GM23338 (cell line): Measurements from ENCODE around the gene KIF5A. TPM values are rescaled to one million over a fixed set of nuclear protein-coding genes. Genes with fewer than 3 reads are reported as not detected.

Experiments
- ATAC-seq: fragments of 200-7000 bp; cut with Tn5 transposase; 3 replicates; pipeline ENCODE4 v1.9.1; 2020
- DNase-seq: peaks from one replicate; pipeline ENCODE4 v3.0.0-alpha.2; 2015; ENCODE audit warnings: low spot score
- H2AFZ ChIP-seq: fragments of 200-600 bp; sonication (generic); 2 replicates; pipeline ENCODE4 v1.8.0; 2016; ENCODE audit warnings: antibody characterized with exemption, mild to moderate bottlenecking, moderate library complexity
- H3F3A ChIP-seq: fragments of 200-600 bp; sonication (generic); replicated peaks from 2 replicates; pipeline ENCODE4 v1.8.0; 2017; ENCODE audit warnings: antibody characterized with exemption, mixed run types, low read depth
- H3K27ac ChIP-seq: fragments of 200-600 bp; sonication (generic); 2 replicates; pipeline ENCODE4 v1.6.1; 2016; ENCODE audit warnings: low read depth
- H3K27me3 ChIP-seq: fragments of 200-600 bp; sonication (generic); 2 replicates; pipeline ENCODE4 v1.8.0; 2016; ENCODE audit warnings: mild to moderate bottlenecking, mixed run types, moderate library complexity; ENCODE audit not compliant: insufficient read depth
- H3K36me3 ChIP-seq: fragments of 200-600 bp; sonication (generic); 2 replicates; pipeline ENCODE4 v1.8.0; 2016; ENCODE audit warnings: mild to moderate bottlenecking; ENCODE audit not compliant: insufficient read depth
- H3K4me1 ChIP-seq: fragments of 200-600 bp; sonication (generic); 2 replicates; pipeline ENCODE4 v1.8.0; 2016; ENCODE audit warnings: mild to moderate bottlenecking, moderate library complexity; ENCODE audit not compliant: insufficient read depth
- H3K4me2 ChIP-seq: fragments of 200-600 bp; sonication (generic); 2 replicates; pipeline ENCODE4 v1.7.1; 2017; ENCODE audit warnings: mixed run types
- H3K4me3 ChIP-seq: fragments of 200-600 bp; sonication (generic); 2 replicates; pipeline ENCODE4 v1.6.1; 2016; ENCODE audit warnings: mixed run types
- H3K79me2 ChIP-seq: fragments of 200-600 bp; sonication (generic); replicated peaks from 2 replicates; pipeline ENCODE4 v1.8.0; 2017; ENCODE audit warnings: mild to moderate bottlenecking; ENCODE audit not compliant: insufficient read depth
- H3K9me2 ChIP-seq: fragments of 200-600 bp; sonication (generic); 2 replicates; pipeline ENCODE4 v1.8.0; 2017; ENCODE audit not compliant: insufficient read depth
- H4K20me1 ChIP-seq: fragments of 200-600 bp; sonication (generic); replicated peaks from 2 replicates; pipeline ENCODE4 v1.8.0; 2017; ENCODE audit warnings: mild to moderate bottlenecking; ENCODE audit not compliant: insufficient read depth
- H3K27ac Mint-ChIP-seq: 2 replicates; pipeline ENCODE4 v1.8.0; 2020; ENCODE audit warnings: inconsistent platforms, mild to moderate bottlenecking, moderate library complexity, mixed read lengths
- H3K27me3 Mint-ChIP-seq: 3 replicates; pipeline ENCODE4 v1.8.0; 2022; ENCODE audit warnings: low read depth, mild to moderate bottlenecking, moderate library complexity, mixed read lengths, inconsistent platforms; ENCODE audit not compliant: insufficient read depth, poor library complexity
- H3K36me3 Mint-ChIP-seq: 3 replicates; pipeline ENCODE4 v1.8.0; 2021; ENCODE audit warnings: low read depth, mild to moderate bottlenecking, inconsistent platforms, moderate library complexity, mixed read lengths
- H3K4me1 Mint-ChIP-seq: 3 replicates; pipeline ENCODE4 v1.8.0; 2020; ENCODE audit warnings: mild to moderate bottlenecking, inconsistent platforms, mixed read lengths
- H3K4me3 Mint-ChIP-seq: 3 replicates; pipeline ENCODE4 v1.8.0; 2021; ENCODE audit warnings: moderate library complexity, mild to moderate bottlenecking, inconsistent platforms, mixed read lengths
- H3K9me3 Mint-ChIP-seq: 3 replicates; pipeline ENCODE4 v1.8.0; 2020; ENCODE audit warnings: moderate library complexity, mild to moderate bottlenecking, inconsistent platforms, mixed read lengths
- CTCF ChIP-seq, 2 experiments: fragments of 200-600 bp in 1 of 2; sonication (generic) in 1 of 2; conservative IDR thresholded peaks; 2 replicates each; pipeline versions ENCODE4 v1.5.1 to v1.6.1; 2016 to 2017; ENCODE audit warnings: antibody characterized with exemption in 2 of 2, low read depth in 2 of 2, mild to moderate bottlenecking in 2 of 2, moderate library complexity in 1 of 2
- ETS1 ChIP-seq: IDR thresholded peaks from 2 replicates; pipeline ENCODE4 v1.6.1; 2016; ENCODE audit warnings: antibody characterized with exemption
- EZH2 ChIP-seq: fragments of 200-600 bp; sonication (generic); IDR thresholded peaks from one replicate; pipeline ENCODE4 v1.8.0; 2017; ENCODE audit warnings: antibody characterized with exemption, mild to moderate bottlenecking, low read depth; ENCODE audit not compliant: unreplicated experiment
- EZH2phosphoT487 ChIP-seq: fragments of 200-600 bp; sonication (generic); IDR thresholded peaks from one replicate; pipeline ENCODE4 v1.8.1; 2018; ENCODE audit warnings: antibody characterized with exemption; ENCODE audit not compliant: unreplicated experiment
- JUNB ChIP-seq: IDR thresholded peaks from one replicate; pipeline ENCODE4 v1.6.1; 2016; ENCODE audit warnings: antibody characterized with exemption; ENCODE audit not compliant: unreplicated experiment
- NANOG ChIP-seq: IDR thresholded peaks from 2 replicates; pipeline ENCODE4 v1.6.1; 2016; ENCODE audit warnings: antibody characterized with exemption, borderline replicate concordance
- POLR2AphosphoS5 ChIP-seq: IDR thresholded peaks from 2 replicates; pipeline ENCODE4 v1.6.1; 2016; ENCODE audit warnings: antibody characterized with exemption, low read depth
- REST ChIP-seq: IDR thresholded peaks from one replicate; pipeline ENCODE4 v1.6.1; 2018; ENCODE audit warnings: antibody characterized with exemption; ENCODE audit not compliant: unreplicated experiment
- STAT1 ChIP-seq: IDR thresholded peaks from one replicate; pipeline ENCODE4 v1.6.1; 2016; ENCODE audit warnings: antibody characterized with exemption; ENCODE audit not compliant: unreplicated experiment
- ZNF114 ChIP-seq: fragments of 250-450 bp; sonication (Bioruptor Pico); IDR thresholded peaks from 2 replicates; pipeline ENCODE4 v1.5.0; 2020; ENCODE audit warnings: mild to moderate bottlenecking, moderate library complexity
- polyA plus RNA-seq: library from polyadenylated mRNA; unstranded; fragments of >200 nt; fragmentation: Nextera tagmentation; extraction: Ambion mirVana; gene quantifications from 2 replicates; pipeline ENCODE4 v1.2.1, GENCODE V29; 2016
- total RNA-seq: library from RNA; depleted of rRNA; stranded (reverse); fragments of >200 nt; shearing (Covaris generic); gene quantifications from 2 replicates; pipeline ENCODE4 v1.2.3, GENCODE V29; 2014

Gene KIF5A
- total and polyA plus RNA-seq, 2 experiments from 2014 or later: 11.1 to 21.3 TPM

- TF ChIP-seq CTCF (conservative IDR thresholded peaks at IDR 0.05; ENCODE audit: low read depth in 2 of 2) (no peak), NANOG (no peak), EZH2phosphoT487 (no peak), REST (no peak), EZH2 (no peak), STAT1 (no peak), JUNB (no peak), ZNF114 (CRISPR knock-in tag) (no peak), ETS1 (no peak), POLR2AphosphoS5 (no peak)
Measured at GRCh38 chr12:57545809-57546437, 3.9 kb upstream of the KIF5A start (continued).

- Histone ChIP-seq H4K20me1 (peaks cover 16% of the 10 kb centered on the region; the same call in 1 of the 2 replicates), H3K9me2 (no peaks in the 10 kb centered on the region), H3K4me3 (peak within 1 kb of the TSS; percentile 96), H3K36me3 (no peaks in the 10 kb centered on the region), H2AFZ (peak within 1 kb of the TSS; percentile 58), H3F3A (peaks cover 12% of the 10 kb centered on the region), H3K27ac (no peak within 1 kb of the TSS), H3K27me3 (peaks cover 14% of the 10 kb centered on the region), H3K4me2 (peak within 1 kb of the TSS; percentile 97), H3K4me1 (peaks cover 22% of the 10 kb centered on the region), H3K79me2 (peaks cover 37% of the 10 kb centered on the region)
- TF ChIP-seq STAT1 (no peak), ETS1 (no peak), CTCF (conservative IDR thresholded peaks at IDR 0.05; ENCODE audit: low read depth in 2 of 2) (no peak; a peak in 1 of 4 replicates), POLR2AphosphoS5 (0 out of 2 replicates have a peak, but pooled peaks have one; percentile 39)
- H3K4me1 Mint-ChIP-seq: peaks cover 37% of the 10 kb centered on the region
- H3K36me3 Mint-ChIP-seq: peaks cover 3% of the 10 kb centered on the region; the same call in 2 of the 3 replicates
- no peaks in the 10 kb centered on the region for H3K9me3 Mint-ChIP-seq
- H3K27me3 Mint-ChIP-seq: peaks cover 13% of the 10 kb centered on the region
- peak within 1 kb of the TSS; percentile 97 for H3K4me3 Mint-ChIP-seq
- H3K27ac Mint-ChIP-seq: peak within 1 kb of the TSS; percentile 94
- DNase-seq (peak; percentile 99), ATAC-seq (peak; percentile 82)
Measured at GRCh38 chr12:57546438-57547287, 3.2 kb upstream of the KIF5A start, which contains the start of gene DCTN2. Gene DCTN2, minus strand, starts transcription at chr12:57547192. Its CDS starts 129 bp downstream, at chr12:57547063.
